ENCODE data around the gene PKDREJ. TPM values are rescaled to one million over a fixed set of nuclear protein-coding genes. Genes with fewer than 3 reads are reported as not detected.
"Not testable (repeated sequence)": the region's sequence is repeated elsewhere in the genome, so short reads cannot be mapped to it uniquely, and the experiment has no call there.

PKDREJ gene
- total RNA-seq (2022) (0.05 TPM in 1 of 2 replicates, not detected in the other), Bru-seq, nascent RNA (percentile 8 among the genes with signal in this experiment), BruChase-seq, experiment 1, labeled RNA remaining after a 6-hour chase (percentile 8 among the genes with signal in this experiment), BruChase-seq, experiment 2, labeled RNA remaining after a 2-hour chase (not detected)
- long read RNA-seq = 0 reads

GRCh38 chr22:46263216-46263590 lies at the start of gene PKDREJ:
TSS of gene PKDREJ (minus strand) at chr22:46263343. CDS start at chr22:46263322, 21 bp downstream.
- no peak within 1 kb of the TSS for H3K4me3 Mint-ChIP-seq (ENCODE audit: low read depth, unreplicated experiment)
- no peak within 1 kb of the TSS for H3K27ac Mint-ChIP-seq (ENCODE audit: unreplicated experiment)
- TF ChIP-seq CTCF (IDR thresholded peaks at IDR 0.05; ENCODE audit: unreplicated experiment) = no peak
- intact Hi-C loops (cut with micrococcal nuclease; ENCODE audit: unreplicated experiment) = loop anchor here (10.0 kb wide), 1 partner anchor 108 kb away; the partner anchor contains the start of gene PPARA
- peaks cover 12% of the 10 kb centered on the region for H3K4me1 Mint-ChIP-seq (ENCODE audit: low read depth, unreplicated experiment)
- H3K9me3 Mint-ChIP-seq (ENCODE audit: low read depth, unreplicated experiment) = peaks cover 5% of the 10 kb centered on the region
- no peak for DNase-seq
- CTCF ChIA-PET = no interaction called here
- peaks cover 25% of the 10 kb centered on the region for H3K27me3 Mint-ChIP-seq (ENCODE audit: unreplicated experiment)
- H3K36me3 Mint-ChIP-seq (ENCODE audit: insufficient read depth, unreplicated experiment) = peaks cover 12% of the 10 kb centered on the region
- no TSS peak for BruUV-seq (replicated peaks)

GRCh38 chr22:46312848-46313247 lies 49.7 kb upstream of the PKDREJ start:
- DNase-seq; CTCF ChIA-PET; H3K27me3 Mint-ChIP-seq (ENCODE audit: unreplicated experiment); H3K9me3 Mint-ChIP-seq (ENCODE audit: low read depth, unreplicated experiment); H3K4me3 Mint-ChIP-seq (ENCODE audit: low read depth, unreplicated experiment); BruUV-seq (replicated peaks); H3K27ac Mint-ChIP-seq (ENCODE audit: unreplicated experiment); H3K4me1 Mint-ChIP-seq (ENCODE audit: low read depth, unreplicated experiment): not testable (repeated sequence)
- H3K36me3 Mint-ChIP-seq (ENCODE audit: insufficient read depth, unreplicated experiment) = peaks cover 51% of the 10 kb centered on the region
- intact Hi-C loops (cut with micrococcal nuclease; ENCODE audit: unreplicated experiment) = loop anchor here (10.0 kb wide), 1 partner anchor 318 kb away; no protein-coding TSS in a partner anchor

GRCh38 chr22:46312056-46312455 lies 48.9 kb upstream of the PKDREJ start:
- Mint-ChIP-seq H3K27ac (ENCODE audit: unreplicated experiment) (no peak overlapping the region), H3K27me3 (ENCODE audit: unreplicated experiment) (no peaks in the 10 kb centered on the region), H3K4me1 (ENCODE audit: low read depth, unreplicated experiment) (peaks cover 1% of the 10 kb centered on the region), H3K36me3 (ENCODE audit: insufficient read depth, unreplicated experiment) (peaks cover 44% of the 10 kb centered on the region), H3K9me3 (ENCODE audit: low read depth, unreplicated experiment) (no peaks in the 10 kb centered on the region), H3K4me3 (ENCODE audit: low read depth, unreplicated experiment) (no peak overlapping the region)
- intact Hi-C loops (cut with micrococcal nuclease; ENCODE audit: unreplicated experiment) = loop anchor here (10.0 kb wide), 1 partner anchor 317 kb away; no protein-coding TSS in a partner anchor
- CTCF ChIA-PET = interaction anchor here (0.7 kb wide), 1 partner anchor 190 kb away, joined by 3 read pairs; no protein-coding TSS in a partner anchor
- no peak for DNase-seq
- BruUV-seq (replicated peaks) = no TSS peak
- no peak for TF ChIP-seq CTCF (IDR thresholded peaks at IDR 0.05; ENCODE audit: unreplicated experiment)

- Mint-ChIP-seq H3K9me3 (ENCODE audit: low read depth, unreplicated experiment) (no peaks in the 10 kb centered on the region), H3K27ac (ENCODE audit: unreplicated experiment) (no peak overlapping the region), H3K27me3 (ENCODE audit: unreplicated experiment) (no peaks in the 10 kb centered on the region), H3K4me3 (ENCODE audit: low read depth, unreplicated experiment) (no peak overlapping the region), H3K4me1 (ENCODE audit: low read depth, unreplicated experiment) (peaks cover 8% of the 10 kb centered on the region), H3K36me3 (ENCODE audit: insufficient read depth, unreplicated experiment) (peaks cover 34% of the 10 kb centered on the region)
- no TSS peak for BruUV-seq (replicated peaks)
- intact Hi-C loops (cut with micrococcal nuclease; ENCODE audit: unreplicated experiment) = loop anchor here (10.0 kb wide), 1 partner anchor 315 kb away; no protein-coding TSS in a partner anchor
- CTCF ChIA-PET = interaction anchor here (0.7 kb wide), 1 partner anchor 855 kb away, joined by 3 read pairs; no protein-coding TSS in a partner anchor
- no peak for DNase-seq
- no peak for TF ChIP-seq CTCF (IDR thresholded peaks at IDR 0.05; ENCODE audit: unreplicated experiment)
These were observed 46.5 kb upstream of the PKDREJ start for GRCh38 chr22:46309526-46310085.

Data from Calu3 (cell line).